GM04504 (cell line): ENCODE results near the gene KCNH8.

Experiments
- DNase-seq: peaks from one replicate; pipeline ENCODE4 v3.0.0-alpha.2; 2012; ENCODE audit warnings: low read depth

Gene KCNH8

GRCh38 chr3:19485267-19485666 is 337.0 kb downstream of the KCNH8 start:
- no peak for DNase-seq

GRCh38 chr3:19487386-19487785 is 339.1 kb downstream of the KCNH8 start:
- no peak for DNase-seq

GRCh38 chr3:19488939-19489338 is 340.6 kb downstream of the KCNH8 start:
- no peak for DNase-seq

GRCh38 chr3:19489936-19490335 is 341.6 kb downstream of the KCNH8 start:
- no peak for DNase-seq

- no peak for DNase-seq
Observed at GRCh38 chr3:19506171-19506570, 357.9 kb downstream of the KCNH8 start.

GRCh38 chr3:19522305-19522704 is 374.0 kb downstream of the KCNH8 start:
- no peak for DNase-seq

- DNase-seq, result no peak
Observed at GRCh38 chr3:19526071-19526470, 377.8 kb downstream of the KCNH8 start.

- DNase-seq, result no peak
Observed at GRCh38 chr3:19527746-19528145, 379.4 kb downstream of the KCNH8 start.

GRCh38 chr3:19531426-19531825 is 383.1 kb downstream of the KCNH8 start:
- no peak for DNase-seq

- no peak for DNase-seq
Observed at GRCh38 chr3:19539518-19540392, 391.4 kb downstream of the KCNH8 start.

- DNase-seq, result no peak
Observed at GRCh38 chr3:19540464-19540863, 392.2 kb downstream of the KCNH8 start.

GRCh38 chr3:19541284-19541683 is 393.0 kb downstream of the KCNH8 start:
- DNase-seq, result no peak

GRCh38 chr3:19543212-19543841 is 395.0 kb downstream of the KCNH8 start:
- no peak for DNase-seq

- DNase-seq, result no peak
Observed at GRCh38 chr3:19547665-19548464, 399.6 kb downstream of the KCNH8 start.

- no peak for DNase-seq
Observed at GRCh38 chr3:19559724-19560442, 411.6 kb downstream of the KCNH8 start.

- DNase-seq, result no peak
Observed at GRCh38 chr3:19573644-19574043, 425.3 kb downstream of the KCNH8 start.

- no peak for DNase-seq
Observed at GRCh38 chr3:19574268-19574667, 426.0 kb downstream of the KCNH8 start.

- no peak for DNase-seq
Observed at GRCh38 chr3:19576343-19576742, 428.0 kb downstream of the KCNH8 start.
